Skeletal muscle cell (primary cell): ENCODE measurements around the gene GSTM5.
"Not testable (repeated sequence)": the region's sequence is repeated elsewhere in the genome, so short reads cannot be mapped to it uniquely, and the experiment has no call there.

Experiments
- DNase-seq: peaks from one replicate; pipeline ENCODE4 v3.0.0-alpha.2; 2010; ENCODE audit warnings: low read depth
- H3K4me3 ChIP-seq: 2 replicates; pipeline ENCODE4 v1.5.1; 2011; ENCODE audit warnings: low read depth, mild to moderate bottlenecking, control low read depth, low read length, moderate library complexity

The GSTM5 gene

GRCh38 chr1:109724933-109725332 is 12.9 kb downstream of the GSTM5 start:
- H3K4me3 ChIP-seq: no peak overlapping the region
- no peak for DNase-seq

GRCh38 chr1:109725510-109725909 is 13.5 kb downstream of the GSTM5 start:
- H3K4me3 ChIP-seq: no peak overlapping the region
- no peak for DNase-seq

- DNase-seq: no peak
- no peak overlapping the region for H3K4me3 ChIP-seq
These were observed 14.0 kb downstream of the GSTM5 start for GRCh38 chr1:109726007-109726406.

DNA sequence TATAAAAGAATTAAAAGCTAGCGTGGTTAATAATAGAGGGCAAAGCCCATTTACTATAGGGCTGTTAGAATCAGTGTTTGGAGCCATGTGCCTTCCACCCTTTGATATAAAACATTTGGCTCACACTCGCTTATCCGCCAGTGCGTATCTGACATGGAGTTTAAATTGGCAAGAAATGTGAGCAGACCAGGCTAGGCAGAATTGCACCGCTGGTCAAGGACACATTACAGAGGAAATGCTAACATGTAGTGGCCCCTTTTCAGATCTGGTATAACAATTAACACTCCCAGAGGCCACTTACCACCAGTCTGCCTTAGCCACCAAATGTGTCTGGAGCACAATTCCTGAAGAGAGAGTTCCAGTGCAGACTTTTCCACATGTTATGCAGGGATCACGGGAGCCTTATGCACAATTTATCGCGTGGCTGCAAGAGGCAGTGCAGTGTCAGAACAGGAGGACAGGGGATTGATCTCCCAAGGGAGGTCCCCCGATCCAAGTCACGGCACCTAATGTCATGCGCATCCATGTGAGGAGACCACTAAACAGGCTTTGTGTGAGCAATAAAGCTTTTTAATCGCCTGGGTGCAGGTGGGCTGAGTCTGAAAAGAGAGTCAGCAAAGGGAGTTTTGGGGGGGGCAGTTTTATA is 14.8 kb downstream of the GSTM5 start:
- no peak overlapping the region for H3K4me3 ChIP-seq
- DNase-seq: no peak

DNA sequence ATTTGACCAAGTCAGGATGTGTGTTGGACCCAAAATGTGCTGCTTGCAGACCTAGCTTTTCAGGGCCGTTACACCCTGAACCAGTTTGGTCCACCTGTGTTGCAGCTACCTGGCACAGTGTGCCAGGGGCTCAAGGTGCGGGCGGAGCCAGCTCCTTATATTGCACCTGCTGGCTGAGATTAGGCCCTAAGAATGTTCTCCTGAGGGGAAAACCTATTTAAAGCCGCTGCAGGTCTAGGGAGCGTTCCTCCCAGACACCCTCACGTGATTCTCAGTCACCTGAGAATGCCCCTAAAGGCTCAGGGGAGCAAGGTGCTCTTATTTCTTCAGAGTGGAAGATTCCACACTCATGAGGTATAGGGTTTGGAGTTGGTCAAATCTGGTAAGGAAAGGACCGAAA is 16.8 kb downstream of the GSTM5 start:
- DNase-seq: no peak
- no peak overlapping the region for H3K4me3 ChIP-seq

GRCh38 chr1:109730666-109731065 is 18.6 kb downstream of the GSTM5 start:
- H3K4me3 ChIP-seq: no peak overlapping the region
- DNase-seq: no peak

DNA sequence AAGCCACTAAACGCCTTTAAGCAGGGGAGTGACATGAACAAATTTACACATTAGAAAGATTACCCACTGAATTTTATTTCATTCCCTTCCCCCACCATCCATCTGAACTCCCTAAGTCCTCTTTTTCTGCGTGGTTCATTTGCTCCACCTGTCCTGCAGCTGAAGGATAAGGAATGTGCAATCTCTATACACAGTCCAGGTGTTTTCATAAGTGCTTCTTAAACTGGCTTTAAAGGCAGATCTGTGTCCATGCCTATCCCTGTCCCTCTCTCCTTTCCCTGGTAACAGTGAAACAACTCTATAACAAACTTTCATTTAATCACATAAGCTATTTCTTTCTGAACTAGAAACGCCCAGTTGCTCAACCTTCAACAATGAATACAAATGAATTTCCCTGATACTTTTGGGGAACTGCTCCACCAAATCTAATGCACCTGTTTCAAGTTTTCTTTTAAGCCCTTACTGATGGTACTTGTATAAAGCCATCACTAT is 20.4 kb downstream of the GSTM5 start:
- no peak for DNase-seq
- H3K4me3 ChIP-seq: no peak overlapping the region

DNA sequence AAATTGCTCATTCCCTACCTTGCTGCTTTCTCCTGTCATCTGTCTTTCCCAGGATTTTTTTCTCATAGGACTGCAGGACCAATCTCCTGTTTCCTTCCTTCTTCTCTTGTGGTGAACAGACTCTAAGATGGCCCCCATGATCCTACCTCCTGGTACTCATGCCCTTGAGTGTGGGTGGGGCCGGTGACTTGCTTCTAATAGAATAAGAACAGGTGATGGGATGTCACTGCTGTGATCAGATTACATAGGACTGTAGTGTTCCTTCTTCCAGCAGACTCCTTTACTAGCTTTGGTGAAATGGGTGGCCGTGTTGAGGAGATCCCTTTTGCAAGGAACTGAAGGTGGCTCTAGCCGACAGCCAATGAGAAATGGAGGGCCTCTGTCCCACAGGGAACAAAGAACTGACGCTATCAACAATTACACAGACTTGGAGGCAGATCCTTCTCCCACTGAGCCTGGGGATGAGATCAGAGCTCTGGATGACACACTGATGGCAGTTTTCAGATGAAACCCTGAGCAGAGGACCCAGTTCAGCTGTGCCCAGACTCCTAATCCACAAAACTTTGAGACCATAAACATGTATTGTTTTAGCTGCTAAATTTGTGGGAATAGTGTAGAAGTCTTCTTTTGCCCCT is 21.3 kb downstream of the GSTM5 start:
- DNase-seq: no peak

GRCh38 chr1:109739738-109740614 is 27.9 kb downstream of the GSTM5 start:
- peak overlapping the region; percentile 69 for H3K4me3 ChIP-seq
- no peak for DNase-seq

More for the DNA sequence above, 21.3 kb downstream of the GSTM5 start:
- no peak overlapping the region for H3K4me3 ChIP-seq

DNA sequence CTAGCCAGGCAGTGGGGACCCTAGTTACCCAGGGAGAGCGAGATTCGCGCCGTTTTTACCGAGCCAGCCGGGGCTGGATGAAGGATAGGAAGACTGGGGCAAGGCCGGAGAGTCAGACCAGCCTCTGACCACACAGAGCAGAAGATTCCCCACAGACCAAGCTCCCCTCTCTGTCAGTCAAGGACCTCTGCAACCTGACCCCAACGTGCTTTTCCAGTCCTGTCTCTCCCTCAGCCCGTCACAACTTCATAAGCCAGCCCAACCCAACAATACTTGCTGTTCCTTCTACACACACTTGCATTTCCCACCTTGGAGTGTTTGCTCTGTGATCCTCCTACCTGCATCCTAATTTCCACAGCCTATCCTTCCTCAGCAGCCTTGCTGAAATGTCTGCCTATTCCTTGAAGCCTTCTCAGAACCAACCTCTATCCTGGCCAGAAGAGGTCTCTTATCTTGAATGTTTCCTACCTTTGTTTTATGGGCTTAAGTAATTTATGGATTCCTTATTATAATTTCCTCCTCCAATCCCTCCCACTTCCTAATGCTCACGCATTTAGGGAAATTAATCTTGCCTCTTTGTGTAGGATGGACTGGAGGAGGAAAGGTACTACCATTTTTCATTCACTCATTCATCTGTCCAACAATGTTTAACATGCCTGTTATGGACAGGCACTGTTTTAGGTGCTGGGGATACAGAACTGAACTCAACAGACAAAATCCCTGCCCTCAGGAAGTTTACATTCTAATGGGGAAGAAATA is 28.7 kb downstream of the GSTM5 start, which contains the start of gene GSTM3:
GSTM3 (minus strand) TSS at position 424 of the 759 bp plus-strand sequence. CDS start 751 bp downstream, outside the sequence.
- no peak for DNase-seq
- peak within 1 kb of the TSS; percentile 69 for H3K4me3 ChIP-seq

- not testable (repeated sequence) for DNase-seq, H3K4me3 ChIP-seq
These were observed 36.3 kb downstream of the GSTM5 start for GRCh38 chr1:109748311-109748710.

DNA sequence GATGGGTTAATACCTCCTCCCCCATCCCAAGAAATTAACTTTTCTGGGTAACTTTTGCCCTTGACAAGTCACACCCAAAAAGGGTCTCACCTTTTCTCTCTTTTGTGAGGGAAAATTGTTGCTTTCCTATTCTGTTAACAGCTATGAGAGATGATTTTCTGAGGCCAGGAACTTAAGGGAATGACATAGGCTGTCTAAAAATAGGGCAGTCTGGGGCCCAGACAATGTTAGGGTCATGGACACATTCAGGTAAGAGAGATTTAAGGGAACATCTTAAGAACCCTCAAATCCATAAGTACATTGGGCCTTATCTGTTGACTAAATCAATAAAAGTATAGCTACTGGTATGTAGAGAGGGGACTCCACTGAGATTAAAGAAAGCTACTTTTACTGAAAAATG is 37.2 kb downstream of the GSTM5 start:
- DNase-seq: no peak
- no peak overlapping the region for H3K4me3 ChIP-seq

- DNase-seq: no peak
- H3K4me3 ChIP-seq: no peak overlapping the region
These were observed 38.3 kb downstream of the GSTM5 start for GRCh38 chr1:109750241-109750882.

DNA sequence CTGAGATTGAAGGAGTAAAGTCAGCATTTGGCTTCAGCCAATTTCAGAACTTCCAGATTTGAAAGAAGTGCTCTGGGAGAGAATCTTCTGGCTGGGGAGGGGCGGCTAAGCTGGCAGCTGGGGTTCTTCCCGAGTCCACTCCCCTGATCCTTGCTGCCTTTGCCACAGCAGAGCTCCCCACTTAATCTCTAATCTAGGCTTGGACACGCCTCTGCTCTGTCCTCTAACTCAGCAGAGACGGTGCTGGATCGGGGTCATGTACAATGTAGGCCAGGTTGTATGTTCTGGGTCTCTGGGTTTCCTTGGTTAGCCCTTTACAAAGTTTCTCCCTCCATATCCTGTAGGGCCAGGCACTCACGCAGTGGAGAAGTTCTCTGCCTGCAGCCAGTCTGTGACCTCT is 38.9 kb downstream of the GSTM5 start:
- no peak for DNase-seq
- H3K4me3 ChIP-seq: no peak overlapping the region

- DNase-seq: no peak
- H3K4me3 ChIP-seq: no peak overlapping the region
These were observed 39.6 kb downstream of the GSTM5 start for GRCh38 chr1:109751531-109752260.

DNA sequence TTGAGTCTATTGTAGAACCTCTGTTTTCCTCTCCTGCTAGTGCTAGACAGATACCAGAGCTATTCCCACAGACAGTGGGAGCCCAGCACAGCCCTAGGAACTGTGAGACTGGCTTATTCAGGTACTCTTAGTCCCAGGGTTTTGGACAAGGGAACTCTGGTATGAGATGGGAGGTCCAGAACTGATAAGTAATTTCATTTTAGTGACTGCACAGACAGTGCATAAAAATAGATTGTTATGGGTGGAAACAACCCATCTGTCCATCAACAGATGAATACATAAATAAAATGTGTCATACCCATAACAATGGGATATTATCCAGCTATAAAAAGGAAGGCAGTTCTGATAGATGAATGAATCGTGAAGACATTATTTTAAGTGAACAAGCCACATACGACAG is 42.7 kb downstream of the GSTM5 start:
- DNase-seq: no peak
- H3K4me3 ChIP-seq: no peak overlapping the region

GRCh38 chr1:109756325-109756724 is 44.3 kb downstream of the GSTM5 start:
- not testable (repeated sequence) for H3K4me3 ChIP-seq

GRCh38 chr1:109756848-109757521 is 44.9 kb downstream of the GSTM5 start:
- DNase-seq: no peak
- H3K4me3 ChIP-seq: no peak overlapping the region

More at GRCh38 chr1:109756325-109756724, 44.3 kb downstream of the GSTM5 start:
- DNase-seq: not testable (repeated sequence)
